ENCODE data around the gene ASTN2. TPM values are rescaled to one million over a fixed set of nuclear protein-coding genes. Genes with fewer than 3 reads are reported as not detected.

Gene ASTN2
- polyA plus RNA-seq, 1 experiment, result 12.8 TPM

DNA sequence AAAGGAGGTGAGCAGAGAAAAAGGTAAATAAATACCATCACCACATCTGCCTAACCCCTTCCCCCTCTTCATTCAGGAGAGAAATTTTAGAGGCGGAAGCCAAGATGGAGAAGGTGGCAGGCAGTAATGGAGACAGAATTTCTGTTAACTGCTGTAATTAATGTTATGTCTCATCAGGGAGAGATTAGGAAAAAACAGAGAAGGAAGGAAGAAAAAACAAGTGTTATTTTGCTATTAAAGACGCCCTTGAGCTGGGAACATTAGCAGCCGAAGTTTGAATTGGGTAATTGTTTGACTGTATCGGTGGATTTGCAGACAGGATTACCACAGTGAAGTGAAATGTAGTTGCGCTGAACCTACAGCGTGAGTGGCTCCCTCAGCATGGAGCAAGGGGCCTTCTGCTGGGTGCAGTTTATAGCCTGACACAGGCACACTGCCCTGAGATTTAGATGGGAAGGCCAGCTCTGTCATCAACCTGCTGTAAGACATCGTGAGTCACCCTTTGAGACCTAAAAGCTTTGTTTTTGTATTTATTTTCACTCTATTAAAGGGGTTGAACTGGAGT lies 136.3 kb downstream of the ASTN2 start:
- no peak for DNase-seq (ENCODE audit: low read depth)
- Histone ChIP-seq H3K27me3 (ENCODE audit: control insufficient read depth, insufficient read depth, low read length) (no peaks in the 10 kb centered on the region), H3K36me3 (ENCODE audit: control insufficient read depth, insufficient read depth, low read length) (no peaks in the 10 kb centered on the region), H3K4me3 (ENCODE audit: low read depth, low read length) (no peak overlapping the region)
- ChIA-PET CTCF (no interaction called here), POLR2A (no interaction called here)
- TF ChIP-seq, protein P1, sequence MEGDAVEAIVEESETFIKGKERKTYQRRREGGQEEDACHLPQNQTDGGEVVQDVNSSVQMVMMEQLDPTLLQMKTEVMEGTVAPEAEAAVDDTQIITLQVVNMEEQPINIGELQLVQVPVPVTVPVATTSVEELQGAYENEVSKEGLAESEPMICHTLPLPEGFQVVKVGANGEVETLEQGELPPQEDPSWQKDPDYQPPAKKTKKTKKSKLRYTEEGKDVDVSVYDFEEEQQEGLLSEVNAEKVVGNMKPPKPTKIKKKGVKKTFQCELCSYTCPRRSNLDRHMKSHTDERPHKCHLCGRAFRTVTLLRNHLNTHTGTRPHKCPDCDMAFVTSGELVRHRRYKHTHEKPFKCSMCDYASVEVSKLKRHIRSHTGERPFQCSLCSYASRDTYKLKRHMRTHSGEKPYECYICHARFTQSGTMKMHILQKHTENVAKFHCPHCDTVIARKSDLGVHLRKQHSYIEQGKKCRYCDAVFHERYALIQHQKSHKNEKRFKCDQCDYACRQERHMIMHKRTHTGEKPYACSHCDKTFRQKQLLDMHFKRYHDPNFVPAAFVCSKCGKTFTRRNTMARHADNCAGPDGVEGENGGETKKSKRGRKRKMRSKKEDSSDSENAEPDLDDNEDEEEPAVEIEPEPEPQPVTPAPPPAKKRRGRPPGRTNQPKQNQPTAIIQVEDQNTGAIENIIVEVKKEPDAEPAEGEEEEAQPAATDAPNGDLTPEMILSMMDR (IDR thresholded peaks at IDR 0.05; ENCODE audit: insufficient read depth, low read depth, low read length), result no peak

DNA sequence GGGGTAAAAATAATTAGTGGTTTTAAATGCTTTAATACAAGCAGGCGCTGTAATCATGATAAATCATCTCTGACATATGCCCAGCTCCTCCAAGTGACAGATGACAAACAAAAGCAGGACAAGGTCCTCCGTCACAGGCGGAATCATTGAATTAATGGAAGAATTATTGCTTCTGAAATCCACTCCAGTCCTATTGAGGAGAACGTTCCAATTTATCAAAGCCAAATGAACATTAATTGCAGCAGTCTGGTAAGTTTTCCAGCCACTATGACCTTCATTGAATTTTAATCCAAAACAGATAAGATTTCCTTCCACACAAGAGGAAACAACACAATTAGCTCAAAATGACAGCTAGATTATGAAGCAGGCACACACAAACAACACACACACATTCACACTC lies 136.8 kb downstream of the ASTN2 start:
- Histone ChIP-seq H3K4me3 (ENCODE audit: low read depth, low read length) (no peak overlapping the region), H3K27me3 (ENCODE audit: control insufficient read depth, insufficient read depth, low read length) (no peaks in the 10 kb centered on the region), H3K36me3 (ENCODE audit: control insufficient read depth, insufficient read depth, low read length) (no peaks in the 10 kb centered on the region)
- TF ChIP-seq, protein P1 (IDR thresholded peaks at IDR 0.05; ENCODE audit: insufficient read depth, low read depth, low read length), result no peak
- ChIA-PET CTCF (no interaction called here), POLR2A (no interaction called here)
- DNase-seq (ENCODE audit: low read depth), result no peak

DNA sequence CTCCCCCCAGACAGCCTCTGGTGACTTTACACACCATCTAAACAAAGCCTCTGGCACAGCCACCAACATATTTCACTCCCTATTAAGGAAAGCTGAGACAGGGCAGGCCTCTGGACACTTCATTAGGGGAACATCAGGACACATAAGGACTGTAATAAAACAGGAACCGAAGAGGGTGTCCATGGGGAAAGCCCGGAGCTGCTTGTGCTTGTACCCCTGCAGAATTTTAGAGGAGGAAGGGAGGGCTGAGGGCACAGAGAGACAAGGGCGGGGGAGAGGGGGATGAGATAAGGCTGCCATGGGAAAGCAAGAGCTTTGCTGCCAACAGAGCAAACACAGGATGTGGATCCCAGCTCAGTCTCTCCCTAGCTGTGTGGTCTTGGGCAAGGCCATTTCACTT lies 138.4 kb downstream of the ASTN2 start:
- Histone ChIP-seq H3K4me3 (ENCODE audit: low read depth, low read length) (no peak overlapping the region), H3K36me3 (ENCODE audit: control insufficient read depth, insufficient read depth, low read length) (no peaks in the 10 kb centered on the region), H3K27me3 (ENCODE audit: control insufficient read depth, insufficient read depth, low read length) (no peaks in the 10 kb centered on the region)
- TF ChIP-seq, protein P1 (IDR thresholded peaks at IDR 0.05; ENCODE audit: insufficient read depth, low read depth, low read length), result no peak
- ChIA-PET POLR2A (no interaction called here), CTCF (no interaction called here)
- DNase-seq (ENCODE audit: low read depth), result no peak

DNA sequence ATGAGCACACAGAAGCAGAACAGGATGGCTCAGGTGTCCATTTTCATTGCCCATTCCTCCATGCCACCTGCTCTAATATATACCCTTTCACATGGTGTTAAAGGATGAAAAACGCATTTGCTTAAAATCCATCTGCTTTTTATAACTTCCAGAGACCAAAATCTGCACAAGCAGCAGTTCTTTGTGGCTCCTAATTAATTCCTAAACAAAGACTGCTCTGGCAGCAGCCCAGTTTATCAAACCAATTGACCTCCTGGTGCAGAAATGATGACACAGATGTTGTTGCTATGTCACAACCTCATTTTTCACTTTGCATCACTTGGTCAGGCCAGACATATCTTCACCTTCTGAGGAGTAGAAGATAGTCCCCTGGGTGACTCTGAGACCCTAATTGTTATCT lies 141.2 kb downstream of the ASTN2 start:
- H3K36me3 ChIP-seq (ENCODE audit: control insufficient read depth, insufficient read depth, low read length), result no peaks in the 10 kb centered on the region
- CTCF ChIA-PET, result no interaction called here
- POLR2A ChIA-PET, result no interaction called here
- DNase-seq (ENCODE audit: low read depth), result no peak
- TF ChIP-seq, protein P1 (IDR thresholded peaks at IDR 0.05; ENCODE audit: insufficient read depth, low read depth, low read length), result no peak
- H3K27me3 ChIP-seq (ENCODE audit: control insufficient read depth, insufficient read depth, low read length), result no peaks in the 10 kb centered on the region; the same call in 1 of the 2 replicates
- no peak overlapping the region for H3K4me3 ChIP-seq (ENCODE audit: low read depth, low read length)

DNA sequence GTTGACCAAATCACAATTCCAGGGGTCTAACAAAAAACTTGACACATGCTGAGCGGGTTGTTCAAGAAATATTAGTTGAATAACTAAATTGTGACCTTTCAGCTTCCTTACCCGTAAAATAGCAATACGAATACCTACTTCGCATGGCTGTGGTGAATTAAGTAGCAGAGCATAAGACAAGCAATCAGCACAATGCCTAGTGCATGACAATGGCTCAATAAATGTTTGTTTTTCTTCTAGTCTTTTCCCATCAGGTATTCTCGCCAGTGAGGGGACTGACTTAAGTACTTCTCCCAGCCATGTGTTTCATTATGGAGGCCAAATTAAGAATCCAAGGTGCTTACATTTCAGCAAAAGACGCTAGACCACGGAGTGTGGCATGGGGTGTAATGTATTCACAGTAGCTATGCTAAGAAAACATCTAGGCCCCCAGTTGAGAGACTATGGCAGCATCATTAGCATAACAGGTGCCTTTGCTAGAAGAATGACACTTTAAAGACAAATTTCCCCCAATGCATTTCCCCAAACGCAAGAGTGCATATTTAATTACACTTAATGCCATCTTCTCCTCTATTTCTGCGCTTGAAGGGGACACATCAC lies 145.9 kb downstream of the ASTN2 start:
- no peaks in the 10 kb centered on the region for H3K36me3 ChIP-seq (ENCODE audit: control insufficient read depth, insufficient read depth, low read length)
- TF ChIP-seq, protein P1 (IDR thresholded peaks at IDR 0.05; ENCODE audit: insufficient read depth, low read depth, low read length), result no peak
- ChIA-PET POLR2A (no interaction called here), CTCF (no interaction called here)
- no peak for DNase-seq (ENCODE audit: low read depth)
- no peak overlapping the region for H3K4me3 ChIP-seq (ENCODE audit: low read depth, low read length)
- H3K27me3 ChIP-seq (ENCODE audit: control insufficient read depth, insufficient read depth, low read length), result no peaks in the 10 kb centered on the region; the same call in 1 of the 2 replicates
